Thyroid gland (tissue), 4 donors: ENCODE results near the gene DLK1.

ENCODE experiments used
- CTCF ChIP-seq, 6 experiments: fragments of 200-600 bp in 3 of 6; fragments of 450-650 bp in 3 of 6; sonication (generic) in 3 of 6; IDR thresholded peaks; one replicate each; pipeline ENCODE4 v1.5.1; 2016 to 2019; ENCODE audit warnings: antibody characterized with exemption in 6 of 6, mild to moderate bottlenecking in 2 of 6, inconsistent platforms in 1 of 6, moderate library complexity in 1 of 6
- POLR2A ChIP-seq, 2 donors: fragments of 450-650 bp; IDR thresholded peaks; one replicate each; pipeline ENCODE4 v1.6.1; 2017; ENCODE audit warnings: antibody characterized with exemption in 2 of 2, mild to moderate bottlenecking in 2 of 2, moderate library complexity in 1 of 2

GRCh38 chr14:100729982-100730381 is 3.3 kb downstream of the DLK1 start:
- TF ChIP-seq CTCF (IDR thresholded peaks at IDR 0.05) (no peak), POLR2A (IDR thresholded peaks at IDR 0.05) (no peak)
